Testis (tissue), 2 donors: ENCODE measurements around the gene SLC24A3.

Experiments used
- POLR2A ChIP-seq: fragments of 450-650 bp; IDR thresholded peaks from one replicate; pipeline ENCODE4 v1.6.1; 2017; ENCODE audit warnings: antibody characterized with exemption, mild to moderate bottlenecking, moderate library complexity
- TF ChIP-seq, protein P1 (sequence below), 3 experiments: fragments of 450-650 bp in 2 of 3; fragments of 200-600 bp in 1 of 3; sonication (generic) in 1 of 3; IDR thresholded peaks; one replicate each; pipeline ENCODE4 v1.5.1; 2016 to 2019; ENCODE audit warnings: antibody characterized with exemption in 3 of 3, mild to moderate bottlenecking in 2 of 3, moderate library complexity in 1 of 3

DNA sequence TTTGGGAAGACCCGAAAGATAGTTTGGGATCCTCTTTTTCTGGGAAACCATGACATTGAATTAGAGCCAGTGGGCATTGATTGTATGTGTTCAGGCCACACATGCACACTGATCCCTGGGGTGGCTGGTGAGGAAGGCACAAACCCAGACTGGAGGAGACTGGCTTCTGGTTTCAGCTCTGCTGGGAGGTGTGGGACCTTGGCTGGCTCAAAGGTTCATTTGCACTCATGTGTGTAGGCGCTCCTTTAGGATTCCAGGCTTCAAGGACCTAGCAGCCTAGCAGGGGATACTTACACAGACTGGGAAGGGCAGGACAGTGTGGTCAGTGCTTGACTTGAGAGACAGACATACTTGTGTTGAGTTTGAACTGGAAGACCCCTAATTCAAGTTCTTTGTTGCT is 552.8 kb downstream of the SLC24A3 start:
- TF ChIP-seq, protein P1, sequence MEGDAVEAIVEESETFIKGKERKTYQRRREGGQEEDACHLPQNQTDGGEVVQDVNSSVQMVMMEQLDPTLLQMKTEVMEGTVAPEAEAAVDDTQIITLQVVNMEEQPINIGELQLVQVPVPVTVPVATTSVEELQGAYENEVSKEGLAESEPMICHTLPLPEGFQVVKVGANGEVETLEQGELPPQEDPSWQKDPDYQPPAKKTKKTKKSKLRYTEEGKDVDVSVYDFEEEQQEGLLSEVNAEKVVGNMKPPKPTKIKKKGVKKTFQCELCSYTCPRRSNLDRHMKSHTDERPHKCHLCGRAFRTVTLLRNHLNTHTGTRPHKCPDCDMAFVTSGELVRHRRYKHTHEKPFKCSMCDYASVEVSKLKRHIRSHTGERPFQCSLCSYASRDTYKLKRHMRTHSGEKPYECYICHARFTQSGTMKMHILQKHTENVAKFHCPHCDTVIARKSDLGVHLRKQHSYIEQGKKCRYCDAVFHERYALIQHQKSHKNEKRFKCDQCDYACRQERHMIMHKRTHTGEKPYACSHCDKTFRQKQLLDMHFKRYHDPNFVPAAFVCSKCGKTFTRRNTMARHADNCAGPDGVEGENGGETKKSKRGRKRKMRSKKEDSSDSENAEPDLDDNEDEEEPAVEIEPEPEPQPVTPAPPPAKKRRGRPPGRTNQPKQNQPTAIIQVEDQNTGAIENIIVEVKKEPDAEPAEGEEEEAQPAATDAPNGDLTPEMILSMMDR (IDR thresholded peaks at IDR 0.05), result no peak
- no peak for TF ChIP-seq POLR2A
